ENCODE data around the gene LRP1. TPM values are rescaled to one million over a fixed set of nuclear protein-coding genes. Genes with fewer than 3 reads are reported as not detected.

Gene LRP1
- total RNA-seq, 1 donor from 2014 or later, result 62.7 TPM

DNA sequence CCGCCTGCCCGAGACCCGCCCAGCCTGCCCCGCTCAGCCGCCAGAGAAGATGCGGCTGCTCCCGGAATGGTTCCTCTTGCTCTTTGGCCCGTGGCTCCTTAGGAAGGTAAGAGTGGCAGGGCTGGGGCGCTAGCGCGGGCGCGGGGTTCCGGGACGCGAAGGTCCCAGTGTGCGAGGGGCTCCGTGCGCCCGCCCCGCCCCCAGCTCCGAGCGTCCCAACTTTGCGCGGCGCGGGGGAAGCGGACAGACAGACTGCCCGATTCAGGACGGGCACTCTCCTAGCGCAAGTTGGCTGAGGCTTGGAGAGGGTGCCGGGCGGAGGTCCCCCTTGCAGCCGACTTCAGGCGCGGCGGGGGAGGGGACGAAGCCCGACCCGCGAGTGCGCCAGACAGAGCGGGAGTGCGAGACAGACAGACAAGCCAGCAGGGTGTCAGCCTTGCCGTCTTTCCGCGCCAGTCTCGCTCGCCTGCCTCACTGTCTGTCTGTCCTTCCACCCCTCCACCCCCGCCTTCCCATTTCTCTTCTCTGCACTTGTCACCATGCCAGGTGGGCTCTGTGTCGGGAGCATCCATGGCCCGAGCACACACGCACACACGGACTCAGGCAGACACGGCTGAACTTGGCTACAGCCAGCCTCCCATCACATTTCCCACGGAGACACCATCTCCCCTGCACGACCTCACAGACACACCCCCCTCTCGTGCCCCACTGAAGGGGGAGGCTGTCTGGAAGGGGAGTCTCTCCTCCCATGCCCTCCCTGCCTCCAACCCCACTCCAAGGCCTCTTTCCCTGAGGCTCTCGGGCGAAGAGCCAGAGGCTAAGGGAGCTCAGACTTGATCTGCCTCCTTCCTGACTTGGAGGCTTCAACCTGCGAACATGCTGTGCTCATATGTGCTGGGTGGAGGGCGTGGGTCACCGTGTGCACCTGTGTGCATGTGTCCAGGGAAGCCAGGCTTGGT lies 88.9 kb downstream of the LRP1 start:
- TF ChIP-seq, protein P1, sequence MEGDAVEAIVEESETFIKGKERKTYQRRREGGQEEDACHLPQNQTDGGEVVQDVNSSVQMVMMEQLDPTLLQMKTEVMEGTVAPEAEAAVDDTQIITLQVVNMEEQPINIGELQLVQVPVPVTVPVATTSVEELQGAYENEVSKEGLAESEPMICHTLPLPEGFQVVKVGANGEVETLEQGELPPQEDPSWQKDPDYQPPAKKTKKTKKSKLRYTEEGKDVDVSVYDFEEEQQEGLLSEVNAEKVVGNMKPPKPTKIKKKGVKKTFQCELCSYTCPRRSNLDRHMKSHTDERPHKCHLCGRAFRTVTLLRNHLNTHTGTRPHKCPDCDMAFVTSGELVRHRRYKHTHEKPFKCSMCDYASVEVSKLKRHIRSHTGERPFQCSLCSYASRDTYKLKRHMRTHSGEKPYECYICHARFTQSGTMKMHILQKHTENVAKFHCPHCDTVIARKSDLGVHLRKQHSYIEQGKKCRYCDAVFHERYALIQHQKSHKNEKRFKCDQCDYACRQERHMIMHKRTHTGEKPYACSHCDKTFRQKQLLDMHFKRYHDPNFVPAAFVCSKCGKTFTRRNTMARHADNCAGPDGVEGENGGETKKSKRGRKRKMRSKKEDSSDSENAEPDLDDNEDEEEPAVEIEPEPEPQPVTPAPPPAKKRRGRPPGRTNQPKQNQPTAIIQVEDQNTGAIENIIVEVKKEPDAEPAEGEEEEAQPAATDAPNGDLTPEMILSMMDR (conservative IDR thresholded peaks at IDR 0.05), result no peak
- H3K4me3 Mint-ChIP-seq, result peak overlapping the region; percentile 83
- no peak for DNase-seq (ENCODE audit: low read depth, low spot score)

DNA sequence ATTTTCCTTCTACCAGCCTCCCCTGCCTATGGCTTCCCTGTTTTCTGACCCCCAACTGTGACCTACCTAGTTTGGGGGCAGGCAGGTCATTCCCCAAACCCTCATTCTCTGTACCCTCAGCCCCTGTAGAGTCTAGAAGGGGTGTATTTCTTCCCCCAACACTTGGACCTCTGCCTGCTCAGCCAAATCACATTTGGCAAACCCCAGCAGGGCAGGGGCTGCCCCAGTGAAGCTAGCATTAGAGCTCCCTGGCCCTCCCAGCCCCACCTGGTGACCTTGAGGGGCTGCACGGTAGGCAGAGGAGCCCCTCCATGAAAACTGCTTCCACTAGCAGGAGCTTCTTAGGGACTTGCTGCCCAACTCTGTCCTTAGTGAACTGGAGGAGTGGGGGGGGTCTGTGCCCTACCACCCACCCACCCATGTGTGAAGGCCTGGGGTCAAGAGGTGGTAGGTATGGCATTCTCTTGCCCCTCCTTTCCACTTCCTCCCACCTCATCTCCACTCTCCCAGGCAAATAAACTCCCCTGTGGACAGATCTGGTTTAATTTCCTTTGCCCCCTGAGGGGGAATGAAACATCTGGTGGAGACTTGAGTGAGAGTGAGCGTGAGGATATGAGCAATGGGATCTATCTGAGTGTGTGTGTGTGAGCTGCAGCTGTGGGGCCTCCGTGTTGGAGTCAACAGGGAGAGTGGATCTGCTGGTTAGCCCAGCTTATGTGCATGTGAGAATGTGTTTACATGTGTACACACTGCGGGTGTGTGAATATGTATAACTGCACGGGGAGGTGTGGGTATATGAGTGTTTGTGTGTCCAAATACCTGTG lies 90.0 kb downstream of the LRP1 start:
- no peak for DNase-seq (ENCODE audit: low read depth, low spot score)
- Mint-ChIP-seq H3K9me3 (no peaks in the 10 kb centered on the region), H3K27me3 (ENCODE audit: low read depth) (peaks cover 93% of the 10 kb centered on the region), H3K36me3 (ENCODE audit: low read depth) (no peaks in the 10 kb centered on the region), H3K4me3 (peak overlapping the region; percentile 83), H3K27ac (ENCODE audit: unreplicated experiment) (no peak overlapping the region), H3K4me1 (peaks cover 60% of the 10 kb centered on the region)
- TF ChIP-seq, protein P1 (conservative IDR thresholded peaks at IDR 0.05), result no peak

More for the DNA sequence above, 88.9 kb downstream of the LRP1 start:
- Mint-ChIP-seq H3K27me3 (ENCODE audit: low read depth) (peaks cover 86% of the 10 kb centered on the region), H3K4me1 (peaks cover 56% of the 10 kb centered on the region), H3K36me3 (ENCODE audit: low read depth) (no peaks in the 10 kb centered on the region), H3K27ac (ENCODE audit: unreplicated experiment) (no peak overlapping the region), H3K9me3 (no peaks in the 10 kb centered on the region)

DNA sequence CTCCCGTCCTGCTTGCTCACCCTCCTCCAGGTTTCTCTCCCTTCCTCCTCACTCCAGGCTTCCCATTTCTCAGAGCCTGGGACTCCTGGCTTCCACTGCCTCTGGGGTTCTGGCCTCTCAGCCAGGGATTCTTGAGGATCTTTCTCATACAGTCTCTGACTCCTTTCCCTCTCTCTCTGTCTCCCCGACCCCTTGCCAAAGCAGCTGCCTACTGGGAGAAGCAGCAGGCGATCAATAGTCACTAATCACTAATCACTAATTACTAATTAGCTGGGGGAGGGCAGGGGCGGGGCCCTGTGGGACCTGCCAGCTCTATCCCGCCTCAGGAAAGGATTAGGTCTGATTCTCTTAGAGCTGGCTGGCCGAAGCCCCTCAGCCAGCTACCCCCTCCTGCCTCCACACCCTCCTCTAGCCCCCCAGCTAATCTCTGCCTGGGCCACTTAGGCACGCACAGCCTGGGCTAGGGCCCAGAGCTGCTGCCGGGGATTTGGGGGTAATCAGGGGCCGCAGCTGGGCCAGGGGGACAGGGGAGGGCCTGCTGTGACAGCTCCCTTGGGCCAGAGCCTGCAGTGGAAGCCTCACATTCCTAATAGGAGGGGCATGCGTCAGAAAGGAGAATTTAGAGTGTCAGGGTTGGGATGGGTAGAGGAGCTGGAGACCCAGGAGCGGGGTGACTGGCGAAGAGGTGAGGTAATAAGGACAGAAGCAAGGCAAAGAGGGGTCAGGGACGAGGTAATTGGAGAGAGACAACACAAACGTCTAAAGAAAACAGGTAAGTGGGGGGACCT lies 91.1 kb downstream of the LRP1 start:
- TF ChIP-seq, protein P1 (conservative IDR thresholded peaks at IDR 0.05), result no peak
- H3K27me3 Mint-ChIP-seq (ENCODE audit: low read depth), result peaks cover 93% of the 10 kb centered on the region
- H3K36me3 Mint-ChIP-seq (ENCODE audit: low read depth), result no peaks in the 10 kb centered on the region
- H3K27ac Mint-ChIP-seq (ENCODE audit: unreplicated experiment), result no peak overlapping the region
- peaks cover 52% of the 10 kb centered on the region for H3K4me1 Mint-ChIP-seq
- H3K9me3 Mint-ChIP-seq, result no peaks in the 10 kb centered on the region
- DNase-seq (ENCODE audit: low read depth, low spot score), result no peak
- peak overlapping the region; percentile 47 for H3K4me3 Mint-ChIP-seq

DNA sequence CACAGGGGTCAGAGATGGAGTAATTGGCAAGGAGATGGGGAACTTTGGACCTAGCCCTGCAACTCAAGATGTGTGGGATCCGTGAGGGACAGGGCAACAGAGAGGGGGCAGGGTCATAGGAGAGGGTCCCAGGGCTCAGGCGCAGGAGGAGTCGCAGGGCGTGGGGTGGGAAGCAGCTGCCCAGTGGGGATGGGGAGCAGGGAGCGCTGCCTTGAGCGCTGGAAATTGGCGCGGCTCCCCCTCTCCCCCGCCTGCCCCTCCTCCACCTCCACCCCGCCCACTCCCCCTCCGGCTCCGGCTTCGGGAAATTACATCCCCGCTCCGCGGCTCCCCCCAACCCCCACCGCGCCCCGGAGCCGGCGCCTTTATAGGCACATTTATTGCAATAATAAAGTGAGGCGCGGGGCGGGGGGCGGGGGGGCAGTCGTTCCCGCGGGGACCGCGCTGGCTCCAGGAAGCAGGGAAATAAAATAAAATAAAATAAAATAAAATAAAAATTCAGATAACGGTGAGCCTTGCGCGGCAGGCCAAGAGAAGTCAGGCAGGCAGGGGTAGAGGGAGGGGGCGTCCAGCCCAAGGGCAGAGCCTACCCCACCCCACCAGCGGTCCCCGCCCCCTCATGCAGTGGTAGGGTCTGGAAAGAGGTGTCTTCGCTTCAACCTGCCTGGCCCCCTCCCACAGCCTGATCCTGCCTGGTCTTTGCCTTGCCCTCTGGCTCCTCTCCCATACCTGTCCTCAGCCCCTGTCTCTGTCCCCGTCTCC lies 91.9 kb downstream of the LRP1 start:
- no peak for DNase-seq (ENCODE audit: low read depth, low spot score)
- no peaks in the 10 kb centered on the region for H3K36me3 Mint-ChIP-seq (ENCODE audit: low read depth)
- peaks cover 91% of the 10 kb centered on the region for H3K27me3 Mint-ChIP-seq (ENCODE audit: low read depth)
- peak overlapping the region; percentile 47 for H3K4me3 Mint-ChIP-seq
- TF ChIP-seq, protein P1 (conservative IDR thresholded peaks at IDR 0.05), result no peak
- no peaks in the 10 kb centered on the region for H3K9me3 Mint-ChIP-seq
- H3K4me1 Mint-ChIP-seq, result peaks cover 51% of the 10 kb centered on the region
- H3K27ac Mint-ChIP-seq (ENCODE audit: unreplicated experiment), result no peak overlapping the region

All from neural crest cell (in vitro differentiated cells).